Neuronal stem cell (in vitro differentiated cells): ENCODE data around the gene LHFPL5.

Experiments used
- DNase-seq: peaks from one replicate; pipeline ENCODE4 v3.0.0-alpha.2; 2013; ENCODE audit warnings: low spot score
- H2AFZ ChIP-seq: one replicate; pipeline ENCODE4 v1.6.1; 2013; ENCODE audit warnings: mild to moderate bottlenecking, low read length, inconsistent platforms
- H2AK5ac ChIP-seq: 2 replicates; pipeline ENCODE4 v1.6.1; 2013; ENCODE audit warnings: low read depth, mild to moderate bottlenecking, inconsistent platforms, low read length, moderate library complexity, mixed read lengths
- H2BK120ac ChIP-seq: 2 replicates; pipeline ENCODE4 v1.6.1; 2013; ENCODE audit warnings: low read depth, mild to moderate bottlenecking, inconsistent platforms, low read length, moderate library complexity, mixed read lengths
- H2BK12ac ChIP-seq: one replicate; pipeline ENCODE4 v1.6.1; 2013; ENCODE audit warnings: low read length, inconsistent platforms
- H2BK15ac ChIP-seq: 2 replicates; pipeline ENCODE4 v1.6.1; 2013; ENCODE audit warnings: mild to moderate bottlenecking, low read length, inconsistent platforms, mixed read lengths
- H2BK5ac ChIP-seq: one replicate; pipeline ENCODE4 v1.6.1; 2013; ENCODE audit warnings: inconsistent platforms, mild to moderate bottlenecking, low read length, moderate library complexity
- H3K14ac ChIP-seq: one replicate; pipeline ENCODE4 v1.6.1; 2013; ENCODE audit warnings: low read length, inconsistent platforms
- H3K18ac ChIP-seq: 2 replicates; pipeline ENCODE4 v1.6.1; 2013; ENCODE audit warnings: low read length, inconsistent platforms
- H3K23ac ChIP-seq: 2 replicates; pipeline ENCODE4 v1.6.1; 2013; ENCODE audit warnings: low read depth, mild to moderate bottlenecking, mixed read lengths, low read length, inconsistent platforms; ENCODE audit not compliant: poor library complexity
- H3K27ac ChIP-seq: replicated peaks from 3 replicates; pipeline ENCODE4 v1.5.1; 2013; ENCODE audit warnings: low read length, inconsistent platforms
- H3K27me3 ChIP-seq, 3 experiments: 2 replicates each; pipeline ENCODE4 v1.6.1; 2013; ENCODE audit warnings: low read length in 3 of 3, mild to moderate bottlenecking in 2 of 3, inconsistent platforms in 1 of 3, low read depth in 1 of 3, mixed read lengths in 1 of 3, moderate library complexity in 1 of 3; ENCODE audit not compliant: control insufficient read depth in 3 of 3, insufficient read depth in 3 of 3
- H3K36me3 ChIP-seq, 2 donors: replicated peaks in 1 of 2; 2 replicates each; pipeline ENCODE4 v1.6.1; 2013; ENCODE audit warnings: low read length in 2 of 2; ENCODE audit not compliant: control insufficient read depth in 2 of 2, insufficient read depth in 2 of 2
- H3K4ac ChIP-seq: 2 replicates; pipeline ENCODE4 v1.6.1; 2013; ENCODE audit warnings: inconsistent platforms, mild to moderate bottlenecking, low read length, moderate library complexity
- H3K4me1 ChIP-seq, 2 donors: 1 replicate in 1 of 2; 2 replicates in 1 of 2; pipeline ENCODE4 v1.6.1; 2013; ENCODE audit warnings: low read length in 2 of 2, low read depth in 1 of 2; ENCODE audit not compliant: control insufficient read depth in 2 of 2, insufficient read depth in 1 of 2
- H3K4me2 ChIP-seq: one replicate; pipeline ENCODE4 v1.6.1; 2013; ENCODE audit warnings: mild to moderate bottlenecking, low read length, inconsistent platforms; ENCODE audit not compliant: insufficient read depth, poor library complexity, severe bottlenecking
- H3K4me3 ChIP-seq, 2 donors: 2 replicates each; pipeline ENCODE4 v1.5.1; 2013; ENCODE audit warnings: low read length in 2 of 2, mild to moderate bottlenecking in 2 of 2, inconsistent platforms in 1 of 2, moderate library complexity in 1 of 2
- H3K79me1 ChIP-seq: one replicate; pipeline ENCODE4 v1.6.1; 2013; ENCODE audit warnings: low read depth, mild to moderate bottlenecking, inconsistent platforms, low read length, moderate library complexity
- H3K9ac ChIP-seq: one replicate; pipeline ENCODE4 v1.6.1; 2013; ENCODE audit warnings: mild to moderate bottlenecking, low read depth, low read length, inconsistent platforms; ENCODE audit not compliant: poor library complexity
- H3K9me3 ChIP-seq, 2 donors: replicated peaks in 1 of 2; 2 replicates each; pipeline versions ENCODE3 to v1.6.1; 2013; ENCODE audit warnings: low read length in 2 of 2, mild to moderate bottlenecking in 2 of 2, inconsistent platforms in 1 of 2, low read depth in 1 of 2, mixed read lengths in 1 of 2, moderate library complexity in 1 of 2; ENCODE audit not compliant: control insufficient read depth in 2 of 2, insufficient read depth in 1 of 2
- H4K8ac ChIP-seq: one replicate; pipeline ENCODE4 v1.6.1; 2013; ENCODE audit warnings: low read depth, mild to moderate bottlenecking, inconsistent platforms, low read length, moderate library complexity
- H4K91ac ChIP-seq: one replicate; pipeline ENCODE4 v1.6.1; 2013; ENCODE audit warnings: low read length, low read depth, mild to moderate bottlenecking, inconsistent platforms; ENCODE audit not compliant: poor library complexity
- WGBS, 2 donors: extraction: QIAGEN DNeasy Blood & Tissue Kit; methylation state at CpG; one replicate each; pipeline ENCODE4 v1.1.7; 2013; ENCODE audit warnings: missing lambda C conversion rate in 2 of 2, mixed read lengths in 1 of 2; ENCODE audit not compliant: insufficient read length in 2 of 2, insufficient replicate concordance in 1 of 2; ENCODE audit errors: extremely low coverage in 2 of 2; 5-methylcytosine and 5-hydroxymethylcytosine counted together

LHFPL5 gene

DNA sequence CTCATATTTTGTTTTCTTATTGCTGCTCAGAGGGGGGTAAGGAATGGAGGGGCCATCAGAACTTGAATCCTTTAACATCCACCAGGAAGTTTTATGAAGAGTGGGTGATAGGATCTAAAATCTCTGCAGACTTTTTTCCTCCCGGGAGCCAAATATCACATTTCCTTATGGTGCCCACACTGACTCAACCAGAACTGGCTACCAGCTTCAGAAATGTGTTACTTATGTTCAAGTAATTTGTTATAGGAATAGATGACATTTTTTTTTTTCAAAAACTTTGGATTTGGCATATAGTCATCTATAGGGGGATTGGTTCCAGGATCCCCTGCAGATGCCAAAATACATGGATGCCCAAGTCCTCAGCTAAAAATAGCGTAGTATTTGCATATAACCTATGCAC, 18.4 kb downstream of the LHFPL5 start:
- Histone ChIP-seq H3K4me3 (no peak overlapping the region), H2BK15ac (no peak overlapping the region), H3K23ac (no peak overlapping the region), H4K91ac (no peak overlapping the region), H3K14ac (no peak overlapping the region), H3K36me3 (no peaks in the 10 kb centered on the region), H2BK12ac (no peak overlapping the region), H2AFZ (no peak overlapping the region), H3K4ac (no peak overlapping the region), H3K27me3 (no peaks in the 10 kb centered on the region), H2BK5ac (no peak overlapping the region), H3K9me3 (no peaks in the 10 kb centered on the region), H3K4me2 (no peak overlapping the region), H2BK120ac (no peak overlapping the region), H4K8ac (no peak overlapping the region), H3K9ac (no peak overlapping the region), H2AK5ac (no peak overlapping the region), H3K79me1 (no peaks in the 10 kb centered on the region), H3K18ac (no peak overlapping the region), H3K4me1 (no peaks in the 10 kb centered on the region), H3K27ac (no peak overlapping the region)
- no CpG with 5 or more reads among the region's 2 CpGs for WGBS, 2 donors
- no peak for DNase-seq

DNA sequence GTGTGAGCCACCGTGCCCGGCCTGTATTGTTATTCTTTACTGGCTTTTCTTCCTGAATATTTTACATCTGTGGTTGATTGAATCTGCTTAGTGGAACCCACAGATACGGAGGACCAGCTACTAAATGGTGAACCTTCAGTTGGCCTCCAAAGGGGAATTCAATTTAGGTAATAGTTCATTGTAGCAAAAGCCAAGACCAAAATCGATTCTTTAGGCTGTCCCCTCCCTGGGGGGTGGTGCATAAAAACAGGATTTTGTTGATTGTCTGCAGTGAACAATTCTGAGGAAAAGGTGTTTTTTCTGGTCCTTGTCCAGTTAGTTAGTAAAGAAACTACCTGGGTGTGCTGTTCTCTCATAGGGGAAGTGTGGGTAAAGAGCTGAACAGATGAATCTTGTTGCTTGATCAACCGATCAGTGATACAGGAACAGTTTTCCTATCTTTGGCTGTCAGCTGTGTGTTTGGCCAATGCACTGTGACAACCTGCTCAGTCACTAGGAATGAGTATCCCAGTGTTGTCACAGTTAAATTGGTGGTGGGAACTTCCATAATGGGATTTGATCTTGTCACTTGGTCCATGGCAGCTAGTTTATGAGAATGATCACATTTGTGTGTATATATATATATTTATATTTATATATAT, 19.5 kb downstream of the LHFPL5 start:
- no peaks in the 10 kb centered on the region for H3K27me3 ChIP-seq
- H3K79me1 ChIP-seq = no peaks in the 10 kb centered on the region
- DNase-seq = no peak
- H4K8ac ChIP-seq = no peak overlapping the region
- no peak overlapping the region for H3K14ac ChIP-seq
- no peak overlapping the region for H2BK5ac ChIP-seq
- H3K36me3 ChIP-seq = no peaks in the 10 kb centered on the region
- no peak overlapping the region for H2BK120ac ChIP-seq
- no peak overlapping the region for H3K4me3 ChIP-seq
- H2AFZ ChIP-seq = no peak overlapping the region
- no peak overlapping the region for H4K91ac ChIP-seq
- WGBS, 2 donors = no CpG with 5 or more reads among the region's 5 CpGs
- H3K9ac ChIP-seq = no peak overlapping the region
- H3K4me1 ChIP-seq = no peaks in the 10 kb centered on the region
- no peak overlapping the region for H2BK12ac ChIP-seq
- H3K4ac ChIP-seq = no peak overlapping the region
- no peak overlapping the region for H3K27ac ChIP-seq
- H2BK15ac ChIP-seq = no peak overlapping the region
- H3K18ac ChIP-seq = no peak overlapping the region
- no peak overlapping the region for H2AK5ac ChIP-seq
- no peak overlapping the region for H3K23ac ChIP-seq
- H3K4me2 ChIP-seq = no peak overlapping the region
- H3K9me3 ChIP-seq = no peaks in the 10 kb centered on the region

DNA sequence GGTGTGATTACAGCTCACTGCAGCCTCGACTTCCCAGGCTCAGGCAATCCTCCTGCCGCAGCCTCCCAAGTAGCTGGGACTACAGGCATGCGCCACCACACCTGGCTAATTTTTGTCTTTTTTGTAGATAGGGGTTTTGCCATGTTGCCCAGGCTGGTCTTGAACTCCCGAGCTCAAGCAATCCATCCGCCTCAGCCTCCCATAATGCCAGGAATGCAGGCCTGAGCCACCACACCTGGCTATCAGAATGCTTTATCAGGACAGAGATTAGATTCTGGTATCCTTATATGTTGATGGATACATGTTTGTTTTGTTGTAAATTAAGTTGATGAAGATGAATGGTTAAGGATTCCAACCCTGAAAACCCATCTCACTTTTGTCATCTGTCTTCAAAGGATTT, 24.2 kb downstream of the LHFPL5 start:
- WGBS, 2 donors = no CpG with 5 or more reads among the region's 5 CpGs
- H3K79me1 ChIP-seq = no peaks in the 10 kb centered on the region
- no peak overlapping the region for H3K4me3 ChIP-seq

DNA sequence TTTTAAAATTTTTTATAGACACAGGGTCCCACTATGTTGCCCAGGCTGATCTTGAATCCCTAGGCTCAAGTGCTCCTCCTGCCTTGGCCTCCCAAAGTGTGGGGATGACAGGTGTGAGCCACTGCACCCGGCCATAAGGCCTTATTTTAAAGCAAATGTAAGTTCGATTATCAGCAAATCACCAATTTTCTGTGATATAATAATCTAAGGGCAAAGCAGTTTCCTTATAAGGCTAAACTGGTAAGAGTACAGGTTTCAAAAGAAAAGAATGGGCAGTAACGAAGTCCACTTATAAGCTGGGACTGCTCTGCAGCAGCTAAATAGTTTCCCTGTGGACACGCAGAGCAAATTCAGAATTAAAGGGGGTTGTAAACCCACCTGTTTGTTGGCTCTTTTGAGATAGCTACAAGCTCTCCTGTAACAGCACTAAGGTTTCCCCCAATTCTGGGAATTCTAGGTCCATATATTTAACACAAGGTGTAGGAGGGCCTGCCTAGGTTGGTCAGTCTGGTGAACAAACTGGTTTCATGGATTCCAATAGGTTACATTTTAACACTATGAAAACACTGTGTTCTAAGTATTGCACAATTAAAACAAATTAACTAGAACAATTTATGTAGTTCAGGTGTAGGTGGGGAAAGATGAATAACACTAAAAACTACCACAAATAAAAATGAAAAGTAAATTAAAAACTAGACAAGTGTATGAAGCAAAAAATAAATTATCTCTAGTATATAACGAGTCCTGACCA, 26.3 kb downstream of the LHFPL5 start:
- H3K27ac ChIP-seq = no peak overlapping the region
- no peak overlapping the region for H2BK15ac ChIP-seq
- H3K4ac ChIP-seq = no peak overlapping the region
- H3K4me3 ChIP-seq = no peak overlapping the region
- no peak overlapping the region for H3K9ac ChIP-seq
- H3K4me2 ChIP-seq = no peak overlapping the region
- no peaks in the 10 kb centered on the region for H3K79me1 ChIP-seq
- H2BK120ac ChIP-seq = no peak overlapping the region
- H3K14ac ChIP-seq = no peak overlapping the region
- H3K27me3 ChIP-seq = no peaks in the 10 kb centered on the region
- H4K91ac ChIP-seq = no peak overlapping the region
- H3K9me3 ChIP-seq = no peaks in the 10 kb centered on the region
- no peak overlapping the region for H2BK5ac ChIP-seq
- peaks cover 11 to 40% of the 10 kb centered on the region in 2 donors for H3K36me3 ChIP-seq
- no peak overlapping the region for H3K18ac ChIP-seq
- H3K23ac ChIP-seq = no peak overlapping the region
- no peak overlapping the region for H2AK5ac ChIP-seq
- H2AFZ ChIP-seq = no peak overlapping the region
- WGBS, 2 donors = no CpG with 5 or more reads among the region's 5 CpGs
- no peak overlapping the region for H2BK12ac ChIP-seq
- DNase-seq = no peak
- H3K4me1 ChIP-seq = no peaks in the 10 kb centered on the region
- no peak overlapping the region for H4K8ac ChIP-seq

More for the DNA sequence above, 24.2 kb downstream of the LHFPL5 start:
- H2BK15ac ChIP-seq = no peak overlapping the region
- H3K14ac ChIP-seq = no peak overlapping the region
- no peak overlapping the region for H3K4ac ChIP-seq
- H3K9ac ChIP-seq = no peak overlapping the region
- no peak overlapping the region for H3K27ac ChIP-seq
- H4K8ac ChIP-seq = no peak overlapping the region
- H3K36me3 ChIP-seq = peaks cover 4 to 19% of the 10 kb centered on the region in 2 donors
- no peak overlapping the region for H2BK12ac ChIP-seq
- no peak overlapping the region for H3K23ac ChIP-seq
- H2BK120ac ChIP-seq = no peak overlapping the region
- no peak overlapping the region for H3K18ac ChIP-seq
- no peaks in the 10 kb centered on the region for H3K9me3 ChIP-seq
- no peak overlapping the region for H2AK5ac ChIP-seq
- H4K91ac ChIP-seq = no peak overlapping the region
- no peak overlapping the region for H2BK5ac ChIP-seq
- no peak overlapping the region for H2AFZ ChIP-seq
- no peak for DNase-seq
- no peak overlapping the region for H3K4me2 ChIP-seq
- H3K4me1 ChIP-seq = no peaks in the 10 kb centered on the region
- no peaks in the 10 kb centered on the region for H3K27me3 ChIP-seq
